OCI-LY1 (cell line): ENCODE data around the gene PRAMEF1.

Experiments
- H2AFZ ChIP-seq: fragments of 200-600 bp; sonication (generic), shearing (Covaris generic); 2 replicates; pipeline ENCODE4 v1.6.0; 2014; ENCODE audit warnings: antibody characterized with exemption, mild to moderate bottlenecking, low read length
- H3F3A ChIP-seq: fragments of 200-600 bp; sonication (generic), shearing (Covaris generic); 2 replicates; pipeline ENCODE4 v1.6.0; 2014; ENCODE audit warnings: mild to moderate bottlenecking, antibody characterized with exemption, low read length, moderate library complexity; ENCODE audit not compliant: insufficient read depth
- H3K27ac ChIP-seq: fragments of 200-600 bp; sonication (generic); 2 replicates; pipeline ENCODE4 v1.5.1; 2014; ENCODE audit warnings: low read length, mixed run types, mild to moderate bottlenecking, low read depth; ENCODE audit not compliant: poor library complexity, severe bottlenecking
- H3K27me3 ChIP-seq: fragments of 200-600 bp; sonication (generic); 2 replicates; pipeline ENCODE4 v1.6.0; 2014; ENCODE audit warnings: antibody characterized with exemption, mild to moderate bottlenecking, low read length, moderate library complexity; ENCODE audit not compliant: insufficient read depth
- H3K36me3 ChIP-seq: fragments of 200-600 bp; sonication (generic); 2 replicates; pipeline ENCODE4 v1.6.1; 2014; ENCODE audit warnings: mild to moderate bottlenecking, antibody characterized with exemption, low read length, moderate library complexity, mixed read lengths; ENCODE audit not compliant: insufficient read depth
- H3K4me1 ChIP-seq: fragments of 200-600 bp; sonication (generic); 2 replicates; pipeline ENCODE4 v1.5.1; 2014; ENCODE audit warnings: mild to moderate bottlenecking, low read length, moderate library complexity; ENCODE audit not compliant: insufficient read depth, severe bottlenecking
- H3K4me2 ChIP-seq: fragments of 200-600 bp; sonication (generic), shearing (Covaris generic); 2 replicates; pipeline ENCODE4 v1.6.1; 2014; ENCODE audit warnings: low read length
- H3K4me3 ChIP-seq: fragments of 200-600 bp; sonication (generic); 2 replicates; pipeline ENCODE4 v1.5.1; 2014; ENCODE audit warnings: low read length, low read depth, mild to moderate bottlenecking, mixed read lengths; ENCODE audit not compliant: poor library complexity, severe bottlenecking
- H3K79me2 ChIP-seq: fragments of 200-600 bp; shearing (Covaris generic); 2 replicates; pipeline ENCODE4 v1.6.1; 2016; ENCODE audit warnings: mixed run types, low read length, mixed read lengths; ENCODE audit not compliant: insufficient read depth
- H3K9ac ChIP-seq: fragments of 200-600 bp; sonication (generic), shearing (Covaris generic); 2 replicates; pipeline ENCODE4 v1.6.1; 2014; ENCODE audit warnings: mild to moderate bottlenecking, low read length, mixed read lengths
- H3K9me2 ChIP-seq: fragments of 200-600 bp; sonication (generic), shearing (Covaris generic); 2 replicates; pipeline ENCODE4 v1.6.1; 2014; ENCODE audit warnings: low read depth, mild to moderate bottlenecking, low read length, mixed read lengths
- H3K9me3 ChIP-seq: fragments of 200-600 bp; shearing (Covaris generic); 2 replicates; pipeline ENCODE4 v1.6.1; 2014; ENCODE audit warnings: low read length, mixed read lengths
- H4K20me1 ChIP-seq: fragments of 200-600 bp; sonication (generic), shearing (Covaris generic); 2 replicates; pipeline ENCODE4 v1.6.0; 2016; ENCODE audit warnings: mild to moderate bottlenecking, low read length; ENCODE audit not compliant: insufficient read depth
- CTCF ChIP-seq: fragments of 200-600 bp; sonication (generic), shearing (Covaris generic); IDR thresholded peaks from 2 replicates; pipeline ENCODE4 v1.5.1; 2017; ENCODE audit warnings: mild to moderate bottlenecking, antibody characterized with exemption, low read length, moderate library complexity, mixed read lengths
- EZH2 ChIP-seq: fragments of 200-600 bp; sonication (generic), shearing (Covaris generic); IDR thresholded peaks from 2 replicates; pipeline ENCODE4 v1.8.0; 2017; ENCODE audit warnings: borderline replicate concordance, mixed run types, mild to moderate bottlenecking, antibody characterized with exemption, low read length, moderate library complexity, mixed read lengths

PRAMEF1 gene

GRCh38 chr1:12798911-12799310, 7.7 kb downstream of the PRAMEF1 start:
- H3K9me3 ChIP-seq, result no peaks in the 10 kb centered on the region
- no peak overlapping the region for H3K27ac ChIP-seq
- H3K9ac ChIP-seq, result no peak overlapping the region
- H4K20me1 ChIP-seq, result no peaks in the 10 kb centered on the region
- H3K36me3 ChIP-seq, result no peaks in the 10 kb centered on the region
- H3F3A ChIP-seq, result no peaks in the 10 kb centered on the region
- no peaks in the 10 kb centered on the region for H3K9me2 ChIP-seq
- no peak overlapping the region for H3K4me3 ChIP-seq
- no peak for TF ChIP-seq CTCF
- TF ChIP-seq EZH2, result no peak
- no peak overlapping the region for H3K4me2 ChIP-seq
- H2AFZ ChIP-seq, result no peak overlapping the region
- no peaks in the 10 kb centered on the region for H3K27me3 ChIP-seq
- no peaks in the 10 kb centered on the region for H3K4me1 ChIP-seq
- H3K79me2 ChIP-seq, result no peaks in the 10 kb centered on the region

- no peaks in the 10 kb centered on the region for H3K9me2 ChIP-seq
- H3K36me3 ChIP-seq, result no peaks in the 10 kb centered on the region
- H3K4me1 ChIP-seq, result no peaks in the 10 kb centered on the region
- no peaks in the 10 kb centered on the region for H3F3A ChIP-seq
- no peak overlapping the region for H3K9ac ChIP-seq
- H3K79me2 ChIP-seq, result no peaks in the 10 kb centered on the region
- H3K27ac ChIP-seq, result no peak overlapping the region
- no peak overlapping the region for H2AFZ ChIP-seq
- H3K4me2 ChIP-seq, result no peak overlapping the region
- H3K27me3 ChIP-seq, result no peaks in the 10 kb centered on the region
- H3K4me3 ChIP-seq, result no peak overlapping the region
- no peaks in the 10 kb centered on the region for H4K20me1 ChIP-seq
- TF ChIP-seq CTCF (no peak), EZH2 (no peak)
- no peaks in the 10 kb centered on the region for H3K9me3 ChIP-seq
Measured at GRCh38 chr1:12799730-12800129, 8.5 kb downstream of the PRAMEF1 start.

- H3K27me3 ChIP-seq, result no peaks in the 10 kb centered on the region
- H3K9me3 ChIP-seq, result no peaks in the 10 kb centered on the region
- H3K9ac ChIP-seq, result no peak overlapping the region
- no peaks in the 10 kb centered on the region for H3K79me2 ChIP-seq
- no peak overlapping the region for H3K27ac ChIP-seq
- H4K20me1 ChIP-seq, result no peaks in the 10 kb centered on the region
- no peak overlapping the region for H2AFZ ChIP-seq
- H3K4me1 ChIP-seq, result no peaks in the 10 kb centered on the region
- H3K9me2 ChIP-seq, result no peaks in the 10 kb centered on the region
- no peaks in the 10 kb centered on the region for H3K36me3 ChIP-seq
- TF ChIP-seq EZH2, result no peak
- no peak for TF ChIP-seq CTCF
- no peak overlapping the region for H3K4me2 ChIP-seq
- no peaks in the 10 kb centered on the region for H3F3A ChIP-seq
- H3K4me3 ChIP-seq, result no peak overlapping the region
Measured at GRCh38 chr1:12809933-12810332, 18.7 kb downstream of the PRAMEF1 start.
